Fibroblast of skin of left quadriceps (primary cell): ENCODE data around the gene NIFK.
"Not testable (repeated sequence)": the region's sequence is repeated elsewhere in the genome, so short reads cannot be mapped to it uniquely, and the experiment has no call there.

Experiments used
- DNase-seq, 2 experiments: peaks; one replicate each; pipeline ENCODE4 v3.0.0-alpha.2; 2013; ENCODE audit warnings: low read depth in 2 of 2

NIFK gene

DNA sequence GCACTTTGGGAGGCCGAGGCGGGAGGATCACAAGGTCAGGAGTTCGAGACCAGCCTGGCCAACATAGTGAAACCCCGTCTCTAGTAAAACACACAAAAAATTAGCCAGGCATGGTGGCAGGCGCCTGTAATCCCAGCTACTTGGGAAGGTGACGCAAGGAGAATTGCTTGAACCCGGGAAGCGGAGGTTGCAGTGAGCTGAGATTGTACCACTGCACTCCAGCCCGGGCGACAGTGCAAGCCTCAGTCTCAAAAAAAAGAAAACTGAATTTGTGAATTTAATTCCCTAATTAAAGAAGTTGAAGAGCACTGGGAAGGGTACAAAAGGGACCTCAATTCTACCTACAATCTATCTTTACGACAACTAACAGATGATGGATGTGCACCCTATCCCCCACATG, 2.1 kb downstream of the NIFK start:
- not testable (repeated sequence) for DNase-seq

DNA sequence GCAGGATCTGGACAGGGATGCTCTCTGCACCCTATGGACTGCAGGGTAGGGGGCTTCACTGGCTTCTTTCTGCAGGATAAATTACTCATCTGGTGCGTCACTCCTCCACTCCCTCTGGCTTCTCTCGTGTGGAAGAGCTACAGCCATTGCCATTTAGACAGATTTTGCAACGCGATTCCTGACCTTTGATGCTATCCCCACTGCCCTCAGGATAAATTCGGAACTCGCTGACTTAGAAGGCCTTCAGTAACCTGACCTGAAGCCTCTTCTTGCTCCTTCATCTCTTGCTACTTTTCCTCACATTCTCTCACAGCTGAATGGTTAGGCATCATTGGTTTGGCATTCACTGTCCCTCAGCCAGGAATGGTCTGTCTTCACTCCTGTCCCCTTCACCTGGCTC, 5.3 kb downstream of the NIFK start:
- DNase-seq: no peak

DNA sequence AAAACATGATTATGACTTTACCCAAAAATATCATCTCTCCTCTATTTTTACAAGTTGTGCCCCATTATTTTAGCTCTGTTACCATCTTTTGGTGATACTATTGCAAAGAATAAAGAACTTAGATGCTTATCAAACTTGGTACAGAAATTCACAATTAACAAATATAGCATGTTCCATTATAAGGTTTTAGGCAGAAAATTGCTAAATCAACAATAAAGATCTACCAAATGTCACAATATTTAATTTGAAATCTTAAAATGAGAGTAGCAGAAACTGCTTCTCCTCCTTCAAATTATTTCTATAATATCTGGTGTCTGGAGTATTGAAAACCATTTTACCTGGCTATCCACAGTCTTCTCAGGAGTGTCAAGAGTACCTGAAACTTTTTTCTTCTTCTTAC, 8.7 kb downstream of the NIFK start:
- DNase-seq: no peak

DNA sequence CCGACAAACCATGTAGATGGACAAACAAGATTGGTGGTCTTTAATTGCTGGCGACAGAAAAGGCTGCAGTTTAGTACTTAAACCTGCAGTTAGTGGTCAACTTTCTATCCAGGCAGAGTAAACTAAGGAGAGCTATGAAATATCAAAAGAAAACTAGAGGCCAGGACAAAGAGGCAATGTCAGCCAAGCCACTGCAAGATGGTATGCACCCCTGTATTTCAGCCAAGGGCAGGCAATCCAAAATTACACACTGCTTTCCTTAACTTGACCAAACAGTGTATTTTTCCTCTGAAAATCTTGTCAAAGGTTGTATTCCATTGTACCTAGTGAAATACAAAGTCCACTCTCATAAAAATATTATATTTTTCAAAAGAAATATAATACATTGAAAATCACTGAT, 9.3 kb downstream of the NIFK start:
- no peak for DNase-seq

DNA sequence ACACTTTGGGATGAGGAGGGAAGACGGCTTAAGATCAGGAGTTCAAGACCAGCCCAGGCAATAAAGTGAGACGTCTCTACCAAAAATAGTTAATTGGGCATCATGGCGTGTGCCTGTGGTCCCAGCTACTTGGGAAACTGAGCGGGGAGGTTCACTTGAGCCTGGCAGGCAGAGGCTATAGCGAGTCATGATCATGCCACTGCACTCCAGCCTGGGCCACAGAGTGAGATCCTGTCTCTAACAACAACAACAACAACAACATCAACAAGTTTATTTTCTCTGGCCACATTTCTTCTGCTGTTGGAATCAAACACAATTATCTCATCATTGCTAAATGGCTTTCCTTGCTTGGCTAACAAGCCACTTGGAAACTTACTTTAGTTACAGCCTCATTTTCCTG, 13.4 kb downstream of the NIFK start:
- no peak for DNase-seq

DNA sequence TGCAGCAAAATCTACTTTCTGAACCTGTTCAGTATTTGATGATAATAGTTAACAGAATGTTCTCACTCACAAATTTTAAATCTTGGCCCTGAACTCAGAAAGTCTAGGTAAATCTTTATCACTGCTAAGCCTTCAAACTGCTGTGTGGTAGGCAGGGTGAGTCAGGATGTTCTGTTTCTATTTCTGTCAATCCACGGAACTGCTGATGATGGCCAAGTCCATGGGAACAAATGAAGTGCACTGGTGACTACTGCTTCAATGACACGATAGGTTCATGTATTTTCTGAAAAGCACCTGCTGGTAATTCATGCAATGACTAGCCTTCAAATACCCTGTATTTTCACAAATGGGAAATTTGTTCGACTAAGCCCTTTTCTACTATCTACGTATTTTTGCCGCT, 14.2 kb downstream of the NIFK start:
- DNase-seq: peak in 1 of 2 experiments; percentile 18

DNA sequence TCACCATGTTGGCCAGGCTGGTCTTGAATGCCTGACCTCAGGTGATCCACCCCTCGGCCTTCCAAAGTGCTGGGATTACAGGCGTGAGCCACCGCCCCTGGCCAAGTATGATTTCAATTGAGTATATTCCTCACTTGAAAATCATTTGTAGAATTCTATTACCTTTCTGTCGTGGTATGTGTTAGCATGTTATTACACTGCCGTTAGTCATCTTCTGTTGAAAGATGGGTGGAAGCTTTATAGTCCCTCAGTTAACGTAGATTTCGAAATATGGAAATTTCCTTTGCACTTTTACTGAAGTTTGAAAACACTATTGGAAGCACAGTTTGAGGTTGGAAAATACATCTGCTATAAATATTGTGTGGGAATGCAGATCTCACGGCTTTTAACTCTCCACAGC, 14.7 kb downstream of the NIFK start:
- peak; percentile 92 to 93 for DNase-seq

DNA sequence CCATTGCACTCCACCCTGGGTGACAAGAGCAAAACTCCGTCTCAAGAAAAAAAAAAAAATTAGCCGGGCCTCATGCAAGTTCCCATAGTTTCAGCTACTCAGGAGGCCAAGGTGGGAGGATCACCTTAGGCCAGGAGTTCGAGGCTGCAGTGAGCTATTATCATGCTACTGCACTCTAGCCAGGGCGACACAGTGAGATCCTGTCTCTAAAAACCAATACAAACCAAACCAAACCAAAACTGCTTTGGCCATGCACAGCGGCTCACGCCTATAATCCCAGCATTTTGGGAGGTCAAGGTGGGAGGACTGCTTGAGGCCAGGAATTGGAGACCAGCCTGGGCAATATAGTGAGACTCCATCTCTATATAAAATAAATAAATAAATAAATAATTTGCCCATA, 19.1 kb downstream of the NIFK start:
- DNase-seq: no peak

DNA sequence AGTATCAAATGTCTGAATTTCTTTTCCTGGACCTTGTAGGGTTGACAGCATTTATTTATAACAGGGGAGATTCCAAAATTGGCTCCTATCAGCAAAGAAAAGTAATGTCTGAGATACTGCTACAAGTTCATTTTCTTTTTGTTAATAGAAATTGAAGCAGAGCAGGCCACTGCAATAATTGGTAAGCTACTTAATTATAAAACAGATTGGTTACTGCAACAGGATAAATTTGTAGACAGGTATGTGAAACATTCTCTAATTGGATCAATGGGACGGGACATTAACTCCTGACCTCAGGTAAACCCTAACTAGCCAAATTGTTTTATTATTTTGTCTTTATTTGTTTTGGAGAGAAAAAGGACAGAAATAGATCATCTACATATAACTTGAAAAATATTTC, 20.5 kb downstream of the NIFK start:
- no peak for DNase-seq

DNA sequence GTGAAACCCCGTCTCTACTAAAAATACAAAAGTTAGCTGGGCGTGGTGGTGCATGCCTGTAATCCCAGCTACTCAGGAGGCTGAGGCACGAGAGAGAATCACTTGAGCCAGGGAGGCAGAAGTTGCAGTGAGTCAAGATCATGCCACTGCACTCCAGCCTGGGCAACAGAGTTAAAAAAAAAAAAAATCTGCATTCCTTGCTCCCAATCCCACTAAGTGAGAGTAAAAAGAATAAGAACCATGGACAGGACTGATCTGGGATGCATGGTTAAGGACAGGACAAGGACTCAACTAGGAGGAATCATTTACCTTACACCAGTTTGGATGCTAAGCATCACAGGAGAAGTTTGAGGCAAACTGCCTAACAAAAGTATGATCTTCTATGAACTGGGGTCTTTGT, 25.2 kb downstream of the NIFK start:
- DNase-seq: not testable (repeated sequence)

DNA sequence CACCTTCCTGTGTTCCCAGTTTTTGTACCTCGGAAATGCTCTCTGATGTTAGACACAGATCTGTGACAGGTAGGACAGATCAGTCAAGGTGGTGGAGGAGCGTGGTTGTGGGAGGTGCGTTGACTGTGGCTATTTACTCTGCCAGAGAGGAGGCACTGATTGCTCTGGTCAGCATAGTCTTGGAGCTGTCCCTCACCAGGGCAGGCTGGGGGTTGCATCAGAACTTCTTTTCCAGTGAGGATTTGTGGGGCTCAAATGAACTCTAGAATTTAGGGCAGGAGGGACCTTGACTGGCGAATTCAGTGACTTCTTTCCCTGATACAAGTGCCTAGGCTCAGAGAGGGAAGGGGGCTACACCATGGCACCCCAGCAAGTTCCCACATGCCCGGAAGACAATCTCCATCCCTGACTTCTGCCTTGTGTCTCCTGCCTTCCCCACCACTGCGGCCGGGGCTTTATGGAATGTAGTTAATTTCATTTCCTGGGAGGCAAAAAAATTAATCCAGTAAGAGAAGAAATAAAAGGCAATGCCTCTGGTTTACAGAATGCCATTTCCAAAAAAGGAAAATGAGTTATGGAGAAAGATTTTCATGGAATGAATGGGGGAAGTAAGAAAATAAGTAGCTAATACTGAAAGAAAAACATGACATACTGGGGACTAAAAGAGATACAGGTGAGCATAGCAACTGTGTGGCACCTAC, 26.1 kb downstream of the NIFK start:
- DNase-seq: peak; percentile 21

DNA sequence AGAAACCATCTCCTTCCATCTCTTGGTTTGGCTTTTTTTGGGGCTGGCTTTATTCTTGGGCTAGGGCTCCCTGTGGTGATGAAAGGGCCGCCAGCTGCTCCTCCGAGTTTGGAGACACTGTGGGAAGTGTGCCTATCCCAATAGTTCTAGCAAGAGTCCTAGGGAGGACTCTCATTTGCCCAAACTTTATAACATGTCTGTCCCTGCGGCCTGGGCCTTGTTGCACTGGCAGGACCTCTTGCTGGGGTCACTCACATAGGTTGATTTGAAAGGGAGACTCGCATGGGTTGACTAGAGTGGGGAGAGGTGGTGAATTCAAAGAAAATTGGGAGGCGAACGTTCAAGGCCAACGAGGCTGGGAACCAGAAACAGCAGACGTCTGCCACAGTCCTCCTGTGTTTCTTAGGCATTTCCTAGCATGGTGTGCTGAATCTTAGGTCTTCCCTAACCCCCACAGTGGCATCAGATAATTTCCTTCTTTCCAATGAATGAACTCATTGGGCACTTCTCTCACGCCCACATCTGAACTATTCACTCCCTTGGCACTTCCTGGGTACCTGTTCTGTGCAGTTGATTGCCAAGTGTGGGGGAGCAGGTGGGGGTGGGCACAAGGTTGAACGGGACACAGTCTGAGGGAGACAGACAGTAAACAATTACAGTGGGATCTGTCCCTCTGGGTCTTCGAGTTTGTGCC, 26.8 kb downstream of the NIFK start:
- no peak for DNase-seq

DNA sequence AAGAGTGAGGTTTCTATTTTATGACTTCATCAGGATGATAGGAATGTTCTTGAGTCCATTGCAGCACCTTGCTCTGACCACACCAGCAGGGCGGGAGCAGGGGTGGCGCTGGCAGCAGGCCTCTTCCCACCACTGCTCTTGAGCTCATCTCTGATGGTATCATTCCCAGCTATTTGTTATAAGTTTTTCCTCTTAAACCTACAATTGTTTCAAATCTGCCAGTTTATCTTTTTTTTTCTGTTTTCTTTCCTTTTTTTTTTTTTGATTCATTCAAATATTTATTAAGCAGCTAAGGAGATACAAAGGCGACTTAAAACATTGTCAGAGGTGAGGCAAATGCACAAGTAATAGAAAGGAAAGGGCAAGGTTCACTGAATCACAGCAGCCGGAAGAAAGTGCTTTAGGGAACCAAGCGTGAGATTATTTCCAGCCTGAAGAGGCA, 28.7 kb downstream of the NIFK start:
- no peak for DNase-seq

DNA sequence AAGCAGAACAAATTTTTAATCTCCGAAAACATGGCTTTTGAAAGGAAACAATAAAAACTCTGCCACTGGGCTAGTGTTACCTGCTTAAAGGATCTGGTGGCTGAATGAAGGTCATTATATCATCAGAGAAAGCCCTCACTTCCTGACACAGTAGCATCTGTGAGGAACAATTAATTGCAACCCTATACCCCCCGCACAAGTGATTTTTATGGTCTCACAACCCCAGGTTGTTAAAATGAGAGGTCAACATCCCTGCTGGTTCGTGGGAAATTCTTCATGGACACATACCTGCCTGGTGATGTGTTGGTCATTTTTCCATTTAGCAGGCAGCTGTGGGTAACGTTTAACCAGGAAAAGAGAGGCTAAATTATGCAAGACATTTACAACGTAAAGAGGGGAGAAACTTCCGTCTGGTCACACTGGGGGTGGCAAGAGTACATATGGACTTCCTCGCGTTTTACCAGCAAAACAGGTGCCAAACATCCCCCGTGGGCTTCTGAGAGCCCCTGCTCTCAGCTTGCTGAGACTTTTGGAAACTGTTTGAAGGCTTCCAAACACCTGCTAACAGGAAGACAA, 29.2 kb downstream of the NIFK start:
- DNase-seq: no peak

DNA sequence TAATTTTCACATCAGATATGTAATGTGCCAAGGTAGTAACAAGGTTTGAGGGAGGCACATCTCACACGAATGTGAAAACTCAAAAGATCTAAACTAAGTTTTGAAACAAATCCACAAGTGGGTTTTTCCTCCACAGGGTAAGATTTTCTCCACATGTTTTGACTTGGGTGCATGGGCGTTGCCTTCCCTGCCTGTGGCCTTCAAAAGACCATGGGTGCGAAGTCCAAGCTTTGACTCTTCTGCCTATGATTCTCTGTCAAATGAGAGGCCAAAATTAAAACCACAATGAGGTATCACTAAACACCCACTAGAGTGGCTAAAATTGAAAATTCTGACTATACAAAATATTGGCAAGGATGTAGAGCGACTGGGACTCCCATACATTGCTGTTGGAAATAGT, 30.7 kb downstream of the NIFK start:
- DNase-seq: no peak

DNA sequence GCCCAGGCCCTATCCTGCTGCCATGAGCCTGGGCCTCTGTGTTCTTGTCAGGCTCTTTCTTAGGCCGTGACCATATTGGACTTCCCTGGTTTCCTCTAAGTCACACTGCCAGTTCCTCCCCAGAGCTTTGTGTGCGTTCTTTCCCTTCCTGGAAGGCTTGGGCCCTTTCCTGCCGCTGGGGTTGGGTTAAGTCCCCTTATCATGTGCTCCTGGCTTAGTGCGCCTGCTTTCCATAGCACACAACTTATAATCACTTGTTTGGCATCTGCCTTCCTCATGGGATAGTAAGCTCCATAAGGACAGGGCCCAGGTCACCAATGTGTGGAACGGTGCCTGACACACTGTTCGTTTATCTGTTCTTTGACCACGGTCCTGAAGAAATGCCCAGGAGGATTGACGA, 31.3 kb downstream of the NIFK start:
- no peak for DNase-seq

DNA sequence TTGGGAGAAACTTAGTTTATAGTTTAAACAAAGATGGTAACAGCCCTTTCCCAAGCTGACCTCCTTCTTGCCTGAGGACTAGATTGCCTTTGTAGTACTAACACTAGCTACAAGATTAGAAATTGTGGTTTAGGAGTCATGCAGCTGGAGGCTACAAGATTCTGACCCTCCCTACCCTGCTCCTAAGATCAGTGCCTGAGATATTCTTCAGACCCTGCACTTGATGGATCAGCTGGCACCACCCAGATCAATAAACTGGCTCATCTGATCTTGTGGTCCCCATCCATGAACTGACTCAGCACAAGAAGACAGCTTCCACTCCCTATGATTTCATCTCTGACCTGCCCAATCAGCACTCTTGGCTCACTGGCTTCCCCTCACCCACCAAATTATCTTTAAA, 34.9 kb downstream of the NIFK start:
- DNase-seq: not testable (repeated sequence)

DNA sequence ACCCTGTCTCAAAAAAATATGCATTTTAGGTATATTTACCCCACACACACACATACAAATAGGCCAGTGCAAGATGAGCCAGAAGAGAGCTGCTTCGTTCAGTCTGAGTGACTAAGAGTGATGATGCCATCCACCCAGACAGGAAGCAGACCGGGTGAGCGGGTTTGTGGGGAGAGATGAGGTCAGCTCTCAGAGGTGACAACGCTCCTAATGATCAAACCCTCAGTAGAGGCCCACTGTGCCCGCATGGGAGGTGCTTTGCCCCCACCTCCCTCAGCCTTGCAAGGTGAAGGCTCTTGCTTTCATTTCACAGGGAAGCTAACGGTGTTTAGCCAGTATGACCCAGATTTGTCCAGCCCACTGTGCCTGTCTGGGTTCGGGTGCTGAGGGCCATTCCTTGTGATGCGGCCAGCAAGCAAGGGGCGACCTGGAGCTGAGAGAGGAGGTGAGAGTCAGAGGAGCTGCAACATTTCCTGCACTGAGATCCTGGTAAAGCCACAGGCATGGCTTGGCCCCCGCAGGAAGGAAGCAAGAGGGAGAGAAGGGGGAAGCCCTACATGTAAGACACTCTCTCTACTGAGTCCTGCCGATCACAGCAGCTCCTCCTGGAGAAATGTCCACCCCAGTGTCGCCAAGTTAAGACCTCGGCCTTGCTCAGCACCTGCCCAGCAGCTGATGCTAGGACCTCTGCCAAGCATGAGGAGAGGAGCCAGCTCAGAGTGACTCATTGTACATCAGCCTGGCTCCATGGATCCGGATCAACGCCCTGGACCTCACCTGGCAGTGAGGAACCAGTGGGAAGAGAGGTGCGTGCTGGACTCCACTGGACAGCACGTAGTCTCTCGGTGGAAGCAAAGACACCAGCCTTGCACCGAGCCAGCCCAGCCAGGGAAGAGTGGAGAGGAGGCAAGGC, 37.0 kb downstream of the NIFK start:
- peak; percentile 24 to 29 for DNase-seq

DNA sequence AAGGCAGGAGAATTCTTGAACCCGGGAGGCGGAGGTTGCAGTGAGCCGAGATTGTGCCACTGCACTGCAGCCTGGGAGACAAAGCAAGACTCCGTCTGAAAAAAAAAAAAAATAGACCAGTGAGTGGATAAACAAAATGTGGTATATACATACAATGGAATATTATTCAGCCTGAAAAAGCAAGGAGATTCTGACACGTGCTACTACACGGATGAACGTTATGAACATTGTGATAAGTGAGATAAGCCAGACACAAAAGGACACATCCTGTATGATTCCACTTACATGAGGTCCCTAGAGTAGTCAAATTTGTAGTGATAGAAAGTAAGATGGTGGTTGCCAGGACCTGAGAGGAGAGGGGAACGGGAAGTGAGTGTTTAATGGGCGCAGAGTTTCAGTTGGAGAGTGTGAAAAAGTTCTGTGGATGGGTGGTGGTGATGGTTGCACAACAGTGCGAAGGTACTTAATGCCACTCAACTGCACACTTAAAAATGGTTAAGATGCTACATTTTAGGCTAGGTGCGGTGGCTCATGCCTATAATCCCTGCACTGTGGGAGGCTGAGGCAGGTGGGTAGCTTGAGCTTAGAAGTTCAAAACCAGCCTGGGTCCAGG, 38.3 kb downstream of the NIFK start:
- no peak for DNase-seq

DNA sequence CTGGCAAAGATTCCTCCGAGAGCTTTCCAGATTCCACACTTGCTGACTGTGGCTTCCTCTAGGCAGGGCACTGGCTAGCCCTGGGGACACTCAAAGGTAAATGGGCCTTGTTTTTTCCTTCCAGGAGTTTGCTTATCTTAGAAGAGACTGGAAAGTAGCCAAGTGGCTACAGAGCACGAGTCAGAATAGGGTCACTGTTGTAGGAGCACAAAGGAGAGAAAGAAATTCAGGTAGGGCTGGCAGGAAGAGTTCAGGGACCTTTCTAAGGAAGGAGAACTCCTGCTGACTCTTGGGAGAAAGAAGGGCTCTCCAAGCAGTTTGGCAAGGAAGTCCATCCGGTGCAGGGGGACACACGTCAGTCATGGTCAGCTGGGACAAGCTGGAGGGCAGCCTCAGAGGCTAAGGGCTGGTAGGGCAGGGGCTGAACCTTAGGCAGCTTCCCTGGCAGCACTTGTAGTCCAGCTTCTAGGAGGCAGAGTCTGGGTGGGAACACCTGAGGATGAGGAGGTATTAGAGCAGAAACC, 39.5 kb downstream of the NIFK start:
- no peak for DNase-seq

DNA sequence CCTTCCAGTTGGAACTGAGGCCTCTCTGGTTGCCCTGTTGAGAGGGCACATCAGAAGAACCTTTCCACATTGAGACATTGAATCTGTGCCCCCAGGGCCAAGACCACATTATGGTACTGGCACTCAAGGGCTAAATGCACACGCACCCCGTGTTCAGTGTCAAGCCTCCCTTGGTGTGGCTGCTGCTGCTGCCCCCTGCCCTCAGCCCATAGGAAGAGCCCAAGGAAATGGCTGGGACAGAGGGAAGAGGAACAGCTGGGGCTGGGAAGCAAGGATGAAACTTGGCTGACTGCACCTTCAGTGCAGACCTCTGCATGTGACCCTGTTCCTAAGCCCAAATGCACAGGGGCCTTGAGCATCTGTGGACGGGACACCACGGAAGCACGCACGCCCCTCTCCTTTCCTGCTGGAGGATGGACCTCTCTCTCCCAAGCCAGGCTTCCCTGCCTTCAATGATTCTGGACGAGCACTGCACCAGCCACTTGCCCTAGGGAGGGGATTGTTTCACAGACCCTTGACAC, 40.2 kb downstream of the NIFK start:
- no peak for DNase-seq

DNA sequence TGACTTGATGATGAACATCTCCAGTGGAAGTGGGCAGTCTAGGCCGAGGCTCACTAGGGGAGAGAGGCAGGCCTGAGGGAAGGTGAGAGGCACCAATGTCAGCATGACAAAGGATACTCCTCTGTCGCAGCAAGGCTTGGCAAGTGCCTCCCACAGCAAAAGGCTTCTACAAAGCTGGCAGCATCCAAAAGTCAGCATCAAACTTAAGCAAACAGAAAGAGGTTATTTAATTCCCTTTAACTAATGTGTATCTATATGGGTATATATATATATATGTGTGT, 41.6 kb downstream of the NIFK start:
- no peak for DNase-seq
